ENCODE results near the gene RAB18.
"Not testable (repeated sequence)": the region's sequence is repeated elsewhere in the genome, so short reads cannot be mapped to it uniquely, and the experiment has no call there.

Gene RAB18

GRCh38 chr10:27547047-27547446, 42.9 kb downstream of the RAB18 start:
- no peak for DNase-seq (ENCODE audit: low spot score)

GRCh38 chr10:27547482-27547881, 43.4 kb downstream of the RAB18 start:
- no peak for DNase-seq (ENCODE audit: low spot score)

DNA sequence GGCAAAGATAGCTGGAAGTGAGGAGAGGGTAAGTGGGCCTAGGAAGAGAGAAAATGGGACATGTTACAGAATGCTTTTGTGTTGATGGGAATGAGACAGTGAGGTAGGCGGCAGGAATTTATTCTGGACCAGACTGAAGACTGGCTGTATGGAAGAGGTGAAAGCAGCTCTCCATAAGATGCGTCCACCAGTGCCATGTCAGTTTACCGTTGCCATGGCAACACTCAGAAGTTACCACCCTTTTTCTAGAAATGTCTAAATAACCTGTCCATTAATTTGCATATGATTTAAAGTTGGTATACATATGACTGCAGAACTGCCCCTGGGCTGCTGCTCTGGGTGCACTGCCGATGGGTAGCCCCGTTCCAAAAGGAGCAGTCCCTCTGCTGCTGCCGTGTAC, 46.7 kb downstream of the RAB18 start:
- no peak for DNase-seq (ENCODE audit: low spot score)

DNA sequence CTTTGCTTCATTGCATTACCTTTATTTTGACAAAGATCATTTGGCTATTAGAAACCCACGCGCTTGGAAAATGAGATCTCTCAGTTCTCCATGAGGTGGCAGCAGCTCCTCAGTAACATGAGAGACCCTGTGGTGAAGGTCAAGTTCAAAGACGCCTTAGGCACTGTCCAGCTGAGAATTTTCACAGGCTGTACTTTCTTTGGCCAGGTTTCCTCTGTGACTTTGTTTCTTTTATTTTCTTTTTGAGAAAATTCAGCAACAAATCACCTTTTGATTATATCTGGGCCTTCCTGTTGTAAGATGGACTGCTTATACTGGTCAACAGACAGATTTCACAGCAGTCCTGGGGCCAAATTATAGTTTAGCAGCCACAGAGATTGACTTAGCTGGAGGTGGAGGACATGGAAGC, 54.5 kb downstream of the RAB18 start:
- peak; percentile 77 for DNase-seq (ENCODE audit: low spot score)

- DNase-seq (ENCODE audit: low spot score): no peak
These were observed 57.2 kb downstream of the RAB18 start for GRCh38 chr10:27561334-27561733.

- no peak for DNase-seq (ENCODE audit: low spot score)
These were observed 60.3 kb downstream of the RAB18 start for GRCh38 chr10:27564398-27564797.

DNA sequence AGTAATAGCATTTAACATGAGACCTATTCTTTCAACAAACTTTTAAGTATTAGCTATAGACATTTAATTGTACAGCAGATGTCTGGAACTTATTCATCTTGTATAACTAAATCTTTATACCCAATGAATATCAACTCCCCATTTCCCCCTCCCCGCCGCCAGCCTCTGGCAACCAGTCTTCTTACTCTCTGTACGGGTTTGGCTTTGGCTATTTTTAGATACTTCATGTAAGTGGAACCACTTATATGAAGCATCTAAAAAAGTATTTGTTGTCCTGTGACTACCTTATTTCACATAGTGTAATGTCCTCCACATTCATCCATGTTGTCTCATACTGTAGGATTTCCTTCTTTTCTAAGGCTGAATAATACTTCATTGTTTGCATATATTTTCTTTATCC, 60.8 kb downstream of the RAB18 start:
- DNase-seq (ENCODE audit: low spot score): no peak

- DNase-seq (ENCODE audit: low spot score): peak; percentile 31
These were observed 64.4 kb downstream of the RAB18 start for GRCh38 chr10:27568196-27569175.

- DNase-seq (ENCODE audit: low spot score): no peak
These were observed 65.8 kb downstream of the RAB18 start for GRCh38 chr10:27569946-27570345.

- DNase-seq (ENCODE audit: low spot score): not testable (repeated sequence)
These were observed 72.9 kb downstream of the RAB18 start for GRCh38 chr10:27577038-27577437.

GRCh38 chr10:27578316-27578715, 74.2 kb downstream of the RAB18 start:
- peak; percentile 30 for DNase-seq (ENCODE audit: low spot score)

DNA sequence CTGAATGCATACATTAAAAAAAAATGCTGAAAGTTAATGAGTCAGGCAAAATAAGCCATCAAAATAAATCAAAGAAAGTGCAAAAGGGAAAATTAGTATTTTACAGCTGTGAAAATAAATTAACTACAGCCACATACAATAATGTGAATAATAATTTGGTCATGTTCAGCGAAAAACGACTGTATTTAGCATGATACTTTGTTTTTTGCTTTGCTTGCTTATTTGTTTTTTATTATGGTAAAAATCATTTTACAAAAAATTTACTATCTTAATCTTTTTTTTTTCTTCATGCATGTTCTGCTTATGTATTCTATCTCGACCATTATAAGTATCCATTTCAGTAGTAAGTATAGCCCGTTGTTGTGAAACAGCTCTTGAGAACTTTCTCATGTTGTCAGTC, 77.1 kb downstream of the RAB18 start:
- DNase-seq (ENCODE audit: low spot score): no peak

DNA sequence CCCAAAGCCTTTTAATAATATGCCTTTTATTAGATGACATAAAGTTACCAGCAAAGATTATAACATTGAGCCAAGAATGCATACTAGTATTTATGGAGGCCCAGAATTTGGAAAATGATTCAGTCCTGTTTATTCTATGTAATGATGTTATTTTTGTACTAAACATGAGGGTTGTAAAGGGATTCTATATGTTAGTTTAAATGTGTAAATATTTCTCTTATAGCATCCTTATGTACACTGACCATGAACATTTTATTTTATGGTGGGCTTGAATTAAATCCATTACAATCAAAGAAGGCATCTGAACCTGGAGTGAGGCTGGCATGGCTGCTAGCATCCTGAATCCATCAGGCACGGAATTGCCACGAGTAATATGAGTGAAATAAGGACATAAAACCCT, 80.2 kb downstream of the RAB18 start:
- no peak for DNase-seq (ENCODE audit: low spot score)

Data from AG20443 (cell line).